ENCODE data around the gene CCDC60.

CCDC60 gene

GRCh38 chr12:119412811-119413794, 78.6 kb downstream of the CCDC60 start:
- H3K27me3 ChIP-seq (ENCODE audit: insufficient read depth, low read length) = no peaks in the 10 kb centered on the region
- H3K14ac ChIP-seq (ENCODE audit: low read length) = no peak overlapping the region
- H3K9ac ChIP-seq (ENCODE audit: low read length) = no peak overlapping the region
- peaks cover 0 to 5% of the 10 kb centered on the region in 2 experiments for H3K4me1 ChIP-seq (ENCODE audit: control insufficient read depth in 1 of 2, insufficient read depth in 2 of 2, low read length in 2 of 2)
- no peak overlapping the region for H3K18ac ChIP-seq (ENCODE audit: low read length)
- no peak overlapping the region for H3K23ac ChIP-seq (ENCODE audit: low read length)
- H2AK5ac ChIP-seq (ENCODE audit: low read length) = no peak overlapping the region
- H3K79me1 ChIP-seq (ENCODE audit: low read length) = no peaks in the 10 kb centered on the region
- no peak overlapping the region for H4K8ac ChIP-seq (ENCODE audit: low read depth, low read length)
- H3K27ac ChIP-seq (ENCODE audit: low read depth, low read length) = no peak overlapping the region
- no peak overlapping the region for H3K4me3 ChIP-seq (ENCODE audit: low read depth, low read length)
- peak overlapping the region; percentile 33 for H4K12ac ChIP-seq (ENCODE audit: low read depth, low read length)
- no peak overlapping the region for H2BK5ac ChIP-seq (ENCODE audit: low read depth, low read length, poor library complexity)
- no peak overlapping the region for H3K4me2 ChIP-seq (ENCODE audit: low read length)
- H3K9me3 ChIP-seq (ENCODE audit: insufficient read depth, low read depth, low read length) = no peaks in the 10 kb centered on the region
- H2AFZ ChIP-seq (ENCODE audit: insufficient read depth, low read length, poor library complexity) = no peak overlapping the region
- no peak overlapping the region for H4K91ac ChIP-seq (ENCODE audit: low read depth, low read length)
- H2BK120ac ChIP-seq (ENCODE audit: insufficient read depth, low read length, poor library complexity) = no peak overlapping the region
- no peaks in the 10 kb centered on the region for H3K36me3 ChIP-seq (ENCODE audit: control insufficient read depth in 1 of 2, insufficient read depth in 2 of 2, low read length in 2 of 2)
- H3K79me2 ChIP-seq (ENCODE audit: control insufficient read depth, insufficient read depth, low read length, poor library complexity) = no peaks in the 10 kb centered on the region
- DNase-seq = peak; percentile 38 to 87
- WGBS (ENCODE audit: extremely low coverage, insufficient coverage, insufficient read length) = no CpG with 5 or more reads among the region's 21 CpGs
- H2BK12ac ChIP-seq (ENCODE audit: low read length) = no peak overlapping the region
- H3K4ac ChIP-seq (ENCODE audit: low read depth, low read length) = no peak overlapping the region

- no peak overlapping the region for H3K27ac ChIP-seq (ENCODE audit: low read depth, low read length)
- no peak overlapping the region for H3K18ac ChIP-seq (ENCODE audit: low read length)
- WGBS (ENCODE audit: extremely low coverage, insufficient coverage, insufficient read length) = no CpG with 5 or more reads among the region's 3 CpGs
- no peak overlapping the region for H4K8ac ChIP-seq (ENCODE audit: low read depth, low read length)
- DNase-seq = no peak
- no peaks in the 10 kb centered on the region for H3K79me1 ChIP-seq (ENCODE audit: low read length)
- H3K14ac ChIP-seq (ENCODE audit: low read length) = no peak overlapping the region
- no peak overlapping the region for H4K91ac ChIP-seq (ENCODE audit: low read depth, low read length)
- H2BK5ac ChIP-seq (ENCODE audit: low read depth, low read length, poor library complexity) = no peak overlapping the region
- no peak overlapping the region for H3K9ac ChIP-seq (ENCODE audit: low read length)
- no peak overlapping the region for H2AK5ac ChIP-seq (ENCODE audit: low read length)
- H3K79me2 ChIP-seq (ENCODE audit: control insufficient read depth, insufficient read depth, low read length, poor library complexity) = no peaks in the 10 kb centered on the region
- H2BK120ac ChIP-seq (ENCODE audit: insufficient read depth, low read length, poor library complexity) = no peak overlapping the region
- no peaks in the 10 kb centered on the region for H3K9me3 ChIP-seq (ENCODE audit: insufficient read depth, low read depth, low read length)
- H3K4ac ChIP-seq (ENCODE audit: low read depth, low read length) = no peak overlapping the region
- no peak overlapping the region for H2BK12ac ChIP-seq (ENCODE audit: low read length)
- no peak overlapping the region for H3K4me3 ChIP-seq (ENCODE audit: low read depth, low read length)
- H3K27me3 ChIP-seq (ENCODE audit: insufficient read depth, low read length) = no peaks in the 10 kb centered on the region
- no peak overlapping the region for H3K4me2 ChIP-seq (ENCODE audit: low read length)
- H4K12ac ChIP-seq (ENCODE audit: low read depth, low read length) = no peak overlapping the region
- no peak overlapping the region for H3K23ac ChIP-seq (ENCODE audit: low read length)
- H3K4me1 ChIP-seq (ENCODE audit: control insufficient read depth in 1 of 2, insufficient read depth in 2 of 2, low read length in 2 of 2) = no peaks in the 10 kb centered on the region
- H2AFZ ChIP-seq (ENCODE audit: insufficient read depth, low read length, poor library complexity) = no peak overlapping the region
- H3K36me3 ChIP-seq (ENCODE audit: control insufficient read depth in 1 of 2, insufficient read depth in 2 of 2, low read length in 2 of 2) = no peaks in the 10 kb centered on the region
Measured at GRCh38 chr12:119415714-119416113, 81.2 kb downstream of the CCDC60 start.

- H2AFZ ChIP-seq (ENCODE audit: insufficient read depth, low read length, poor library complexity) = no peak overlapping the region
- H3K79me1 ChIP-seq (ENCODE audit: low read length) = no peaks in the 10 kb centered on the region
- H3K4ac ChIP-seq (ENCODE audit: low read depth, low read length) = no peak overlapping the region
Measured at GRCh38 chr12:119417440-119417839, 82.9 kb downstream of the CCDC60 start.

GRCh38 chr12:119419381-119419780, 84.9 kb downstream of the CCDC60 start:
- H3K18ac ChIP-seq (ENCODE audit: low read length) = no peak overlapping the region
- WGBS (ENCODE audit: extremely low coverage, insufficient coverage, insufficient read length) = no CpG with 5 or more reads among the region's 6 CpGs

More at GRCh38 chr12:119417440-119417839, 82.9 kb downstream of the CCDC60 start:
- Histone ChIP-seq H3K9ac (ENCODE audit: low read length) (peak overlapping the region; percentile 45), H2BK5ac (ENCODE audit: low read depth, low read length, poor library complexity) (no peak overlapping the region), H3K4me1 (ENCODE audit: control insufficient read depth in 1 of 2, insufficient read depth in 2 of 2, low read length in 2 of 2) (no peaks in the 10 kb centered on the region), H2BK12ac (ENCODE audit: low read length) (no peak overlapping the region), H3K14ac (ENCODE audit: low read length) (no peak overlapping the region), H3K4me2 (ENCODE audit: low read length) (no peak overlapping the region), H3K4me3 (ENCODE audit: low read depth, low read length) (no peak overlapping the region), H3K27me3 (ENCODE audit: insufficient read depth, low read length) (no peaks in the 10 kb centered on the region), H3K23ac (ENCODE audit: low read length) (no peak overlapping the region), H3K27ac (ENCODE audit: low read depth, low read length) (no peak overlapping the region), H3K79me2 (ENCODE audit: control insufficient read depth, insufficient read depth, low read length, poor library complexity) (no peaks in the 10 kb centered on the region), H4K12ac (ENCODE audit: low read depth, low read length) (no peak overlapping the region), H3K9me3 (ENCODE audit: insufficient read depth, low read depth, low read length) (no peaks in the 10 kb centered on the region), H4K8ac (ENCODE audit: low read depth, low read length) (no peak overlapping the region), H3K18ac (ENCODE audit: low read length) (no peak overlapping the region), H2BK120ac (ENCODE audit: insufficient read depth, low read length, poor library complexity) (no peak overlapping the region), H2AK5ac (ENCODE audit: low read length) (no peak overlapping the region), H4K91ac (ENCODE audit: low read depth, low read length) (no peak overlapping the region), H3K36me3 (ENCODE audit: control insufficient read depth in 1 of 2, insufficient read depth in 2 of 2, low read length in 2 of 2) (no peaks in the 10 kb centered on the region)
- no peak for DNase-seq

More at GRCh38 chr12:119419381-119419780, 84.9 kb downstream of the CCDC60 start:
- Histone ChIP-seq H2BK5ac (ENCODE audit: low read depth, low read length, poor library complexity) (no peak overlapping the region), H4K91ac (ENCODE audit: low read depth, low read length) (no peak overlapping the region), H3K27ac (ENCODE audit: low read depth, low read length) (no peak overlapping the region), H4K12ac (ENCODE audit: low read depth, low read length) (no peak overlapping the region), H3K14ac (ENCODE audit: low read length) (no peak overlapping the region), H3K79me1 (ENCODE audit: low read length) (no peaks in the 10 kb centered on the region), H3K4me1 (ENCODE audit: control insufficient read depth in 1 of 2, insufficient read depth in 2 of 2, low read length in 2 of 2) (no peaks in the 10 kb centered on the region), H2AK5ac (ENCODE audit: low read length) (no peak overlapping the region), H2BK120ac (ENCODE audit: insufficient read depth, low read length, poor library complexity) (no peak overlapping the region), H3K23ac (ENCODE audit: low read length) (no peak overlapping the region), H3K79me2 (ENCODE audit: control insufficient read depth, insufficient read depth, low read length, poor library complexity) (no peaks in the 10 kb centered on the region), H3K36me3 (ENCODE audit: control insufficient read depth in 1 of 2, insufficient read depth in 2 of 2, low read length in 2 of 2) (no peaks in the 10 kb centered on the region), H3K9me3 (ENCODE audit: insufficient read depth, low read depth, low read length) (no peaks in the 10 kb centered on the region), H3K9ac (ENCODE audit: low read length) (no peak overlapping the region), H4K8ac (ENCODE audit: low read depth, low read length) (no peak overlapping the region), H3K27me3 (ENCODE audit: insufficient read depth, low read length) (no peaks in the 10 kb centered on the region), H3K4me2 (ENCODE audit: low read length) (no peak overlapping the region), H3K4me3 (ENCODE audit: low read depth, low read length) (no peak overlapping the region), H2AFZ (ENCODE audit: insufficient read depth, low read length, poor library complexity) (no peak overlapping the region), H3K4ac (ENCODE audit: low read depth, low read length) (no peak overlapping the region), H2BK12ac (ENCODE audit: low read length) (no peak overlapping the region)
- DNase-seq = no peak
